Progenitor cell of endocrine pancreas (in vitro differentiated cells): ENCODE results near the gene KLHDC8A. TPM values are rescaled to one million over a fixed set of nuclear protein-coding genes. Genes with fewer than 3 reads are reported as not detected.

Source experiments
- DNase-seq: peaks from one replicate; pipeline ENCODE4 v3.0.0; 2021; ENCODE audit warnings: low spot score; ENCODE audit not compliant: unreplicated experiment
- H3K27ac Mint-ChIP-seq: 2 replicates; pipeline ENCODE4 v1.8.0; 2021; ENCODE audit warnings: mild to moderate bottlenecking, moderate library complexity, mixed read lengths
- H3K27me3 Mint-ChIP-seq: 2 replicates; pipeline ENCODE4 v1.8.0; 2021; ENCODE audit warnings: mixed read lengths
- H3K36me3 Mint-ChIP-seq: 2 replicates; pipeline ENCODE4 v1.8.0; 2022; ENCODE audit warnings: mixed read lengths; ENCODE audit not compliant: insufficient read depth
- H3K4me1 Mint-ChIP-seq: 2 replicates; pipeline ENCODE4 v1.8.0; 2021; ENCODE audit warnings: low read depth, mixed read lengths
- H3K4me3 Mint-ChIP-seq: 2 replicates; pipeline ENCODE4 v1.8.0; 2021; ENCODE audit warnings: low read depth, mild to moderate bottlenecking, moderate library complexity, mixed read lengths
- H3K9me3 Mint-ChIP-seq: 2 replicates; pipeline ENCODE4 v1.8.0; 2021; ENCODE audit warnings: low read depth, mixed read lengths
- total RNA-seq: library from RNA; stranded (reverse); gene quantifications from 2 replicates; pipeline ENCODE4 v1.2.1, GENCODE V29; 2021
- TF ChIP-seq, protein P1 (sequence below): fragments of 200-600 bp; sonication (generic); IDR thresholded peaks from one replicate; pipeline ENCODE4 v1.5.0; 2021; ENCODE audit warnings: antibody characterized with exemption, mild to moderate bottlenecking; ENCODE audit not compliant: unreplicated experiment

KLHDC8A gene
- total RNA-seq, 1 donor from 2014 or later, result 0.36 TPM

DNA sequence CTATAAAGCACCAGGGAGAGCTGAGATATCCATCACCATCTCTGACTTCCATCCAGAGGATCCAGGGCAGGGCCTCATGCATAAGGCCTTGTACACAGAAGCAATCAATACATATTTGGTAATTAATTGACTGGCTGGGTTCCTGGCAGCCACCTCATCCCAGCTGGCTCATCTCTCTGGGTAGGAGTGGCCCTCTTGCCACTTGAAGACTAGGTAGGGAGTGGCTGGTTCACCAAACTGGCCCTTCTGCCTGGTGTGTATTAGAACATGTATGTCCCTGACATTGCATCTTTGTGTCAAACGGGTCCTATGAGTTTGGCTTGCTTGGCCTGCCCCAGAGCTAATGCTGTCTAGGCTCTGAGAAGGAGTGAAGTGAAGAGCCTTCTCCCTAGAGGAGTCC lies 47.0 kb downstream of the KLHDC8A start:
- no peaks in the 10 kb centered on the region for H3K27me3 Mint-ChIP-seq
- no peak overlapping the region for H3K27ac Mint-ChIP-seq
- no peak overlapping the region for H3K4me3 Mint-ChIP-seq
- H3K4me1 Mint-ChIP-seq, result peaks cover 20% of the 10 kb centered on the region
- H3K36me3 Mint-ChIP-seq, result peaks cover 2% of the 10 kb centered on the region
- DNase-seq, result no peak
- H3K9me3 Mint-ChIP-seq, result no peaks in the 10 kb centered on the region
- TF ChIP-seq, protein P1, sequence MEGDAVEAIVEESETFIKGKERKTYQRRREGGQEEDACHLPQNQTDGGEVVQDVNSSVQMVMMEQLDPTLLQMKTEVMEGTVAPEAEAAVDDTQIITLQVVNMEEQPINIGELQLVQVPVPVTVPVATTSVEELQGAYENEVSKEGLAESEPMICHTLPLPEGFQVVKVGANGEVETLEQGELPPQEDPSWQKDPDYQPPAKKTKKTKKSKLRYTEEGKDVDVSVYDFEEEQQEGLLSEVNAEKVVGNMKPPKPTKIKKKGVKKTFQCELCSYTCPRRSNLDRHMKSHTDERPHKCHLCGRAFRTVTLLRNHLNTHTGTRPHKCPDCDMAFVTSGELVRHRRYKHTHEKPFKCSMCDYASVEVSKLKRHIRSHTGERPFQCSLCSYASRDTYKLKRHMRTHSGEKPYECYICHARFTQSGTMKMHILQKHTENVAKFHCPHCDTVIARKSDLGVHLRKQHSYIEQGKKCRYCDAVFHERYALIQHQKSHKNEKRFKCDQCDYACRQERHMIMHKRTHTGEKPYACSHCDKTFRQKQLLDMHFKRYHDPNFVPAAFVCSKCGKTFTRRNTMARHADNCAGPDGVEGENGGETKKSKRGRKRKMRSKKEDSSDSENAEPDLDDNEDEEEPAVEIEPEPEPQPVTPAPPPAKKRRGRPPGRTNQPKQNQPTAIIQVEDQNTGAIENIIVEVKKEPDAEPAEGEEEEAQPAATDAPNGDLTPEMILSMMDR, result no peak

DNA sequence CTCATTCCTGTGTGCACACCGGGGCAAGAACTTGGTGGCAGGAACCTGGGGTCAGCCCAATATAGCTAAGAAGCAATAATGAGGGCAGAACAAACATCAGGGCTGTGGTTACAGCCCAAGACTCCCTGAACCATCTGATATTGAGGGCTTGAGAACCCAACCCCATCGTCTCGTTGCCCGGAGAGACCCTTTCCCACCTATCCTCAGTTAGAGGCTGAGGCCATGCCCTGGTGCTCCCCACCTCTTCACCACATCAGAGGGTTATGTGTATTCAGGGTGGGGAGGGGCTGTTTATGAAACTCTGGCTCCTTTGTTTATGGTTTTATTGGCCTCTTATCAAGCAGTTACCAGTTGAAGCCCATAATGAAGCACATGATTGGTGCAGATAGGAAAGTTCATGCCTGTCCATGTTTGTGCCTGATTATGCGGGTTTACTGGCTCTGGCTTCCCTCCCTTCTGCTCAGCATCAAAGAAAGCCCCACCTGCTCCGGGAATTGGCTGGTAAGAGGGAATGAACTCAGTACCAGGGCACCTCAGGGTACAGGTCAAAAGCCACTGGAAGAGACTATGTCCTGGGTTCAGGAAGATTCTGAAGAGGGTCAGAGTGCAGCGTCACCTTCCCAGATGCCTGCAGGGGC lies 49.7 kb downstream of the KLHDC8A start:
- no peak overlapping the region for H3K4me3 Mint-ChIP-seq
- peaks cover 5% of the 10 kb centered on the region for H3K4me1 Mint-ChIP-seq
- no peak overlapping the region for H3K27ac Mint-ChIP-seq
- no peaks in the 10 kb centered on the region for H3K27me3 Mint-ChIP-seq
- TF ChIP-seq, protein P1, result no peak
- peaks cover 7% of the 10 kb centered on the region for H3K36me3 Mint-ChIP-seq
- no peaks in the 10 kb centered on the region for H3K9me3 Mint-ChIP-seq
- no peak for DNase-seq

DNA sequence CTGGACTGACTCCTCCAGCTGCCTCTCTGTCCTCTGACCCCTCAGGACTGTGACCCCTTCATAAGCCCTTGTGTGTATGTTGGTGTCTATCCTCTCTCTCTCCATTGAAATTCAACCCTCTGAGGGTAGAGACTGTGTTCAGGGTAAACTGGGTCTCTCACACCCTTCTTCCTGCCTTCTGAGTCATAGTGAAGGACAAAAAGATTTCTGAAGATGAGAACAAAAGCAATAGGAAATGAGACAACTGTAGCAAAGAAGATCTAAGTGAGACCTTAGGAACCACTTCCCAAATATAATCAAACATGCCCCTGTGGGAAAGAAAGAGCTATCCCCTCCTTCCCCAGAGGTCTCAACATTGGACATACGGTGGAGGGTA lies 52.0 kb downstream of the KLHDC8A start:
- Mint-ChIP-seq H3K36me3 (peaks cover 7% of the 10 kb centered on the region), H3K4me1 (peaks cover 20% of the 10 kb centered on the region)

GRCh38 chr1:205304046-205304694 lies 52.6 kb downstream of the KLHDC8A start:
- no peaks in the 10 kb centered on the region for H3K9me3 Mint-ChIP-seq
- H3K4me1 Mint-ChIP-seq, result peaks cover 20% of the 10 kb centered on the region
- TF ChIP-seq, protein P1, result no peak
- no peaks in the 10 kb centered on the region for H3K27me3 Mint-ChIP-seq
- no peak overlapping the region for H3K27ac Mint-ChIP-seq
- DNase-seq, result no peak
- peaks cover 7% of the 10 kb centered on the region for H3K36me3 Mint-ChIP-seq
- no peak overlapping the region for H3K4me3 Mint-ChIP-seq

More for the DNA sequence above, 52.0 kb downstream of the KLHDC8A start:
- TF ChIP-seq, protein P1, result no peak
- Mint-ChIP-seq H3K4me3 (no peak overlapping the region), H3K27me3 (no peaks in the 10 kb centered on the region), H3K9me3 (no peaks in the 10 kb centered on the region), H3K27ac (no peak overlapping the region)
- no peak for DNase-seq

- Mint-ChIP-seq H3K27me3 (no peaks in the 10 kb centered on the region), H3K4me3 (no peak overlapping the region), H3K27ac (no peak overlapping the region), H3K36me3 (peaks cover 7% of the 10 kb centered on the region), H3K4me1 (peaks cover 23% of the 10 kb centered on the region), H3K9me3 (no peaks in the 10 kb centered on the region)
- TF ChIP-seq, protein P1, result no peak
- DNase-seq, result no peak
These were observed 53.4 kb downstream of the KLHDC8A start for GRCh38 chr1:205303247-205303888.
